Posterior cingulate gyrus (tissue), 11 donors: Measurements from ENCODE around the gene VOPP1.

Experiments used
- DNase-seq, 10 donors: peaks; one replicate each; pipeline versions ENCODE4 v3.0.0 to v3.0.0-alpha.2; 2020 to 2021; ENCODE audit warnings: mixed read lengths in 3 of 10
- intact Hi-C: fragments of 100-400 bp; cut with DNase I; formaldehyde crosslinking; loops from one replicate; pipeline ENCODE4 v1.15.1; 2023

VOPP1 gene

DNA sequence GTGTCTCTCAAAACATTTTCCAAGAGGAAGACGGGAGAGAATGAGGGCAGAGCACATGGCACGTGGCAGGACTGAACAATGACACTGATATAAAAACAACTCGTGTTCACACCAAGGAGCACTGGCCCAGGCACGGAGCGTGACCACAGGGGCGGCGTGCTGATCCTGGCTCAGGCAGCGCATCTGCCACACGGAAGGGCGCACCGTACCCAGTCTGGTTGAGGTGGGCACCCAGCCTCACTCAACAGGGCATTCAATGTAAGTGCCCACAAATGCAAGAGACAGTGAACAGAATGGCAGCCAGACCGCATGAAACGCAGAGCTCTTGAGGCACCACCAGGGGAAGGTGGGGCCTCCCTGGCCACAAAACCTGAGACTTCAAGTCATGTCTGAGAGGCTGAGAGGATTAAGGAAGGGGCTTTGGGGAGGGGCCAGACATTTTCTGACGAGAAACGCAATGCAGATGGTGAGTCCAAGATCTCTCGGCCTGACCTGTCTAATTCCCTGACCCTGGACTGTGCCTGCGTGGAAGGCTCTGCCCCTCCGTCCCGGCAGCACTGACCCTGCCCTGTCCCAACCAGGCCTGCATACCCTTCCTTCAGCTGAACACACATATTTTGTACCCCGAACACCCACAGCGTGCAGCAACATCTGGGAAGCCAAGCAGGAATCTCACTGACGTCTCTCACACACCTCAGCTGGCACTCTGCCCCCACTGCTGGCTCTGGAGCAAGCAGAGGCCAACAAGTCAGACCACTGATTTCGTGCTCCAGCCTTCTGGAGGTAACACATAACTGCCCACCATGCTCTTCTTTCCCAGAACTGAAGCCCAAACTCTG is 35.5 kb downstream of the VOPP1 start:
- intact Hi-C loops: no loop called here
- DNase-seq: peak in 1 of 10 donors; percentile 75

DNA sequence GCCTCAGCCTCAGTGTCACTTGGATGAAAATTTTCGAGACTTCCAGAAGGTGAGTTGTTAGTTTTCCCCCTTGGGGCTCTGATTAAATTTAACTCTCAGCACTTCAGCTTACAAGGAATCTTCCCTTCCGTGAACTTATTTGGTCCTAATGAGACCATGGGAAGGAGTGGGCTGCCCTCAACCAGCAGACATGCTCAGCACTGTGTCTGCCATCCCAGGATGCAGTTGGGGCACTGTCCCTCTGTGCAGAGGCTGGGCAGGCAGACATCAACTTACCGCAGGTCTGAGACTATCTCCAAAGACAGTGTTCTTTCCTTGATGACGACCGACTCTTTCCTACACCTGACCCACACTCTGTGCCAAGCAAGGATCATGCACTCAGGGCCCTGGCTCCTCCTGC is 36.7 kb downstream of the VOPP1 start:
- intact Hi-C loops: no loop called here
- DNase-seq: no peak

DNA sequence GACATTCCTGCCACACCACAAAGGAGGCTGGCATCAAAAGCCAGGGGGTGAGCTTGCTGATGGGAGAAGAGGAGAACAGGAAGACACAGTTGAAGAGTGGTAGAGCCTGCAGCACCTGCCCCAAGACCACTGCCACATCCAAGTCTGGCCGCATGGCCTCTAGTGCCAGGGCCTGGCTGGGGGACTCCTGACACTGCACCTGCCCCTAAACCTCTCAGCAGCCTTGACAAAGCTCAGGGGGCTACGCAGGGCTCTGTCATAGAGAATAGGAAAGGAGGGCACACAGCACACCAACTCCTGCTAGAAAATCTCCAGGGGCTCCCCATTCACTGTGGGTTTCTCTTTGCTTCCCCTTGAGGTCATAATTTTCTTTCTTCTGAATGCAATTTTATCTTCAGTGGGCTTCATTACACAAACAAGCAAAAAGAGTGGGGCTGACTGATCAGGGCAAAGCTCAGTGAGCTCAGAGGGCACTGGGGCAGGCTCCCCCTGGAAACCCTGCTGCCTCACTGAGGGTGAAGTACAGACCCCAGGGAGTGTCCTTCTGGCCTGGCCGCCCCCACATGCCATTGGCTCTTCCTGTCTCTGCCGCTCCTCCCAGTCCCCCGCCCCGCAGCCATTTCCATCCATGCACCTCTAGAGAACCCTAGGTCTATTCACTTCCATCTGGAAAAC is 37.2 kb downstream of the VOPP1 start:
- DNase-seq: no peak
- intact Hi-C loops: no loop called here

DNA sequence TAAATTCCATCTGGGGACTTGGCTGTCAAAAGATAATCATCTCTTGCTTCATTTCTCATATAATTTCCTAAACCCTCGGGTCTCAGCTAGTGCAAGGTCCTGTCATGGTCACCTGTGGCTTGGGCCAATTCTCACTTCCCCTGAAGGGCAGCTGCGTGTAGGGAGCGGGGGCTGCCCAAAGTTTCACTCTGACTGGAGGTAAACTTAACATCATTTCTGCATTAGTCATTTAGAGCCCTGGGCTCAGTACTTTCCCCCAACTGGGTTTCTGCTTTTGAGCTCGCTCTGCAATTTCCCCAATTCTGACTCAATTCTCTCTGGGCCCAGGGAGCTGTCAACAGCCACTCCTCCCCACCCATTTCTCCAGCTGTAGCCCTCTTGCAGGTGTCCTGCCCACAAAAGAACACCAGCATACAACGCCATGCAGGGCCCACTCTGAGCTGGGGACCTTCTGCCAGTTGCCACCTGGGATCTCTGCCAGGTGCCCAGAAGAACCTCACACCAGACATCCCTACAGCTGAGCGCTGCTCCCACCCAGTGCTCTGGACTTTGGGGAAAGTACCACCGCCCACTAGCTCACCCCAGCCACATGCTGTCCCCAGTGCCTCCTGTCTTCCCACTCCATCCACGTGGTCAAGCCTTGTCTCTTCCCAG is 37.9 kb downstream of the VOPP1 start:
- intact Hi-C loops: no loop called here
- no peak for DNase-seq

DNA sequence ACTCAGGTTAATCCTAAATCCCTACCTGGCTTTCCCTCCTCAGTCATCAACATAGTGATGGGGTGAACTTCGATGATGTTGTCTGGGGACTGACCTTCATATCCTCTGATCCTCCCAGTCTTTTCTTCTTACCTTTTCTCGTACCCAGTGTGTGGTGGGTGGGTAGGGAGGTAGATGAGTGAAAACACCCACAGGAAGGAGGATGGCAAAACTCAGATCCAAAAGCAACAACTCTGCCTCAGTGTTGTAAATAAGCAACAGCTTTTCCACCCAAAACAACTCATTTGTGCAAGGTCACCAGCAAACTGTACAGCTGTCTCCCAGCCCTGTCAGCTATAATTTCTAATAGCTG is 38.6 kb downstream of the VOPP1 start:
- DNase-seq: no peak
- intact Hi-C loops: no loop called here

DNA sequence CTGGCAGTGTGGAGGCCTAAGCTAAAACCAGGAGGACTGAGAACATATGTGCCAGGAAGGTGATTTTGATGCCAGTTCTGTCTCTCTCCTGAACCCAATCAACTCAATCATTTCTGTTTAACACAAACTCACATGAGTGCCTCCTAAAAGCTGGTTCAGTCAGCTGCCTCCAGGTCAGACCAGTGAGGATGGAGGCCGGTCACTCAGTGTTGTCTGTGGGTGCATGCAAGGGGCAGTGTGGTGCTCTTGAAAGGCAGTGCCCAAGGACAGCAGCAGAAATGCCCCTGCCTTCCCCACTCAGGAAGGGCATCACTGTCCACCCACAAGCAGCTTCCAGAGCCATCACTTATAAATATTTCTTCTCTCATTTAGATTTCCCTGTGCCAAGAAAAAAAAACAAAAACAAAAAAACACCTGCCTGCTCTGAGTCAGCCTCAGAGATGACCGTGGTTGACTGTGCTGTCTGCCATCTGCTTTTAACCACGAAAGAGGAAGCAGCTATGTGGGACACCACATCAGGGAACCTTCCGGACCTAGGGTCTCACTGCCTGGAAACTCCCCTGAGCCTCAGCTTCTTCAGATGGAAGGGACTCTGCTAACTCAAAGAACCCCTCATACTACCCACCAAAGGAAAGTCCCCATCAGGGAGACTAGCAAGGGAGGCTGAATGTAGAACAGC is 39.1 kb downstream of the VOPP1 start:
- intact Hi-C loops: no loop called here
- no peak for DNase-seq

DNA sequence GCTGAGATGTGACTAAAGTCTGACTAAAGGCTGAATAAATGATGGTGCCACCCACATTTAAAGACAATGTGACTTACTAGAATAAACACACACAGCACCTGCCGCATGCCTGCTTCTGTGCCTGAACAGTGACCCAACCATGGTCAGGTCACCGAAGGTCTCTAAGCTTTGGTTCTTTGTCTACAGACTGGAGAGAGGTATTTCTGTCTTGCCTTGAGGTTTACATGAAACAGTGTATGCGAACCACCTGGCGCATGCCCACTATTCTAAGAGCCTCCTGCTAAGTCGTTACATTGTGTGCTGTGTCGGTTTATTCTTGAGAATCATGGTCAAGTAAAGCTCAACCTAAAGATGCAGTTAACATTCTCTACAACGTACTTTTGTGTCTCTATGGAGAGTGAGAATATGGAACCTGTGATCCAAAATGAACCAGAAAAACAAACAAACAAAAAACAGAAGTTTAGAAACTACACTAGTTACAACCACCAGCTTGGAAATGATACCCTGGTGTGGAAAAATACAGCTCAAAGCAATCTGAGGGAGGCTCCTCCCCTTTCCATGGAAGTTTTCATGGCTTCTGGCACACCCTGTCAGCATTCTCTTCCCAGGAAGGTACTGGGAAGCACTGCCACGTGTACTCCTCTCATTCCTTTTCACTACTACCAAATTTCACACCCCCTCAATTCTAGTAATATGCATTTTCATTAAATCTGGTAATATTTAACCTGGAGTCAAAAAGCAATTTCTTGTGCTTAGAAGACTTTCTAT is 40.0 kb downstream of the VOPP1 start:
- no peak for DNase-seq
- intact Hi-C loops: no loop called here

DNA sequence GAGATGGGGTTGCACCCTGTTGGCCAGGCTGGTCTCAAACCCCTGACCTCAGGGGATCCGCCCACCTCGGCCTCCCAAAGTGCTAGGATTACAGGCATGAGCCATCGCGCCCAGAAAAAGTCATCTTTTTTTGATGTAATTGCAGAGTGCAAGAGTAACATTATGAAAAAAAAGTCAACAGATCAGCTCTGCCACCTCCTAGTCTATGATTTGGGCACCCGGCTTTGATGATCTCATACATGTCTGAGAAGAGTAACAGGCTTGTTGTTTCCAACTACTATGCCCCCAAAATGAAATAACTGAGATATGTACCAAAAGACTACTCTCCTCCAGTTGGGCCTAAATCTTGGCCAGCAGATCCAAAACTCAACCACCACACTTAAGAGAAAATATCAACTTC is 40.8 kb downstream of the VOPP1 start:
- intact Hi-C loops: no loop called here

DNA sequence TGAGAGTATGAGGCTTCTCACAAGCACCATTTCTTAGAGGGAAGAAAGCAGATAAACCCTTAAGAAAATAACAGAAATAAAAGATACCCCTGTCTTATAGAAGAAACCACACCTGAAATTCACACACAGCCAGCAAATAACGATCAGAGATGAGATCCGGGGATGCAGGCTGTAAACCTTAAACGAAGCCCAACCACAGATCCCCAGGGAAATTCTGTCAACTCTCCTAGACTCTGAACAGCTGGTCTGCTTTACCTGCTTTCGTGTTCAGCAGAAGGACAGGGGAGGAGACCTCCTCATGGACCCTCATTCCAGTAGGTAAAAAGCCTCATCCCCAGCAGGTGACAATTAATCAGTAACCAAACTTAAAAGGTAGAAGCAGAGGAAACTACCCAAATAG is 45.0 kb downstream of the VOPP1 start:
- intact Hi-C loops: no loop called here
- DNase-seq: no peak

More for the DNA sequence above, 40.8 kb downstream of the VOPP1 start:
- DNase-seq: no peak

DNA sequence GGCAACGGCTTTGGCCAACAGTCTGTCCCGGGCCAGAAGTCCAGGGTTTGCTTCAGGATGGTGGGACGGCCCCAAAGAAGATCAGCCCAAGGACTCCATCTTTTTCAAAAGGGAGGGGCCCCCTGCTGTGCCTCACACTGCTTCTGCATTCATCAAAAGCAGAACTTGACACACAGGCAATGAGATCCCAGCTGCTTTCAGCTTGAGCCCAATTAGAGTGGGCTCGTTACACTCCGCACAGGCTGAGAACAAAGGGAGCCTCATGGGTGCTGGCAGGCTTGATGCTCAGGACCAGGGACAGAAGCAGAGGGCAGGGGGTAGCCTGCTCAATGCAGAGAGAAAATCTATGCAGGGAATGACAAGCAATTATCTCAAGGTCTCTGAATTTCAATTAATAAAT is 45.5 kb downstream of the VOPP1 start:
- DNase-seq: peak in 9 of 10 donors; percentile 36 to 90 (median 53)
- intact Hi-C loops: no loop called here

DNA sequence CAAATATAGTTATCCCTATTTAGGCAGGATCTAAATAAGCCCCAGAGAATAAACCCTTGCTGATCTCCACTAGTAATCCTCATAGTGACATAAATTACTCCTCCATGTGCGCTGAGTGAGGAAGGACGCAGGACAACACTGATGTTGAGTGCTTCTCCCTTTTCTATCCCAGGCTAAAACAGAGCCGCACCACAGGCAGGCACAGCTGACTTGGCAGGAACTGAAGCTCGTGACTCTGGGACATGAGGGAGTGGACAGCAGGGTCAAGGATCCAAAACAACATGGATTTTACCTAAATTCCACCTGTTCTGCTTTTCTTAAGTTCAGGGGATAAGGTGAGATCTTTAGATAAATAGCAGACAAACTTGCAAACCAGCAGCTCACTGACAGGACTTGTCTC is 46.0 kb downstream of the VOPP1 start:
- peak in 2 of 10 donors; percentile 29 to 43 for DNase-seq
- intact Hi-C loops: no loop called here

DNA sequence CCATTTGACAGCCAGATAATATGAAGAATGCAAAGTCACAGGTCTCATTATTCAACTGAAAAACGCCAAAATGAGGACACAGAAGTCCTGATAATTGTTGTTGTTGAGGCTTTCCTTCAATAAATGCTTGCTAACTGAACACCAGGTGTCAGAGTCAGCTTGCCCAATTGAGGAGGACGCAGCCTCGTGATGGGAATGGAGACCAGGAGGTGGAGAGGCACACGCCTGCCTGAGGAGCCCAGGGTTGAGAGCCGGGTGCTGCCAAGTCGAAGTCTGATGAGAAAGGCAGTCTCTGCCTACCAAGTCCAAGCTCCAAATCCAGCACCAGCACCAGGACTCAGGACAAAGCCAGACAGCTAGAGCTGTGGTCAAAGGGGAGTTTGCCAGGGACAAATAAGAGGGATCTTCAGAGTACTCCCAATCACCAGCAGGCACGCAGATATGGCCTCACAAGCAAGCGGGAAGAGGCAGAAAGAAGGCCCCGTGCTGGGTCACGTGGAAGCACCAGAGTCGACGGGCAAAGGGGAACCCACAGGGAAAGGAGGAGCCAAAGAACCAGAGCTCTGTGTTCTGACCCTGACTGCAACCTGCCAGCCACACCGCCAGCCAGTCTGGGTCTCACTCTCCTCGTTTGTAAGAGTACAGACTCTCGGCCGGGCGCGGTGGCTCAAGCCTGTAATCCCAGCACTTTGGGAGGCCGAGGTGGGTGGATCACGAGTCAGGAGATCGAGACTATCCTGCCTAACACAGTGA is 47.6 kb downstream of the VOPP1 start:
- intact Hi-C loops: no loop called here

DNA sequence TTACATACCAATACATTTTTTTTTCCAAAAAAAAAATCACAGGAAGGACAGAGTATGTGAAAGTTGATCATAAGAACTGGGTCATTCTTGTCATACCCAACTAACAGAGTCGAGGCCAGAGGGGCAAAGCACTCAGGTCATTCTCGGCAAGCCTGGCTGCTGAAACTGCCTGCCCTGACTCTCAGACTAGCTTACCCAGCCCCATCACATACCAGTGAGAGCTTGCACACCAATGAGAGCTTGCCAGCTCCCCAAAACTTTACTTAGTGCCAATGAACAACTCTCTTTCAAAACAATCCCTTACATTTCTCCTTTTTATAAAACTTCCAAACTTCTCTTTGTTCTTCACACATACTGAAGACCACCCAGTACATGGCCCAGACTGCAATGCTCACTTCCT is 48.9 kb downstream of the VOPP1 start:
- no peak for DNase-seq
- intact Hi-C loops: no loop called here

More for the DNA sequence above, 47.6 kb downstream of the VOPP1 start:
- DNase-seq: peak in 1 of 10 donors; percentile 89

DNA sequence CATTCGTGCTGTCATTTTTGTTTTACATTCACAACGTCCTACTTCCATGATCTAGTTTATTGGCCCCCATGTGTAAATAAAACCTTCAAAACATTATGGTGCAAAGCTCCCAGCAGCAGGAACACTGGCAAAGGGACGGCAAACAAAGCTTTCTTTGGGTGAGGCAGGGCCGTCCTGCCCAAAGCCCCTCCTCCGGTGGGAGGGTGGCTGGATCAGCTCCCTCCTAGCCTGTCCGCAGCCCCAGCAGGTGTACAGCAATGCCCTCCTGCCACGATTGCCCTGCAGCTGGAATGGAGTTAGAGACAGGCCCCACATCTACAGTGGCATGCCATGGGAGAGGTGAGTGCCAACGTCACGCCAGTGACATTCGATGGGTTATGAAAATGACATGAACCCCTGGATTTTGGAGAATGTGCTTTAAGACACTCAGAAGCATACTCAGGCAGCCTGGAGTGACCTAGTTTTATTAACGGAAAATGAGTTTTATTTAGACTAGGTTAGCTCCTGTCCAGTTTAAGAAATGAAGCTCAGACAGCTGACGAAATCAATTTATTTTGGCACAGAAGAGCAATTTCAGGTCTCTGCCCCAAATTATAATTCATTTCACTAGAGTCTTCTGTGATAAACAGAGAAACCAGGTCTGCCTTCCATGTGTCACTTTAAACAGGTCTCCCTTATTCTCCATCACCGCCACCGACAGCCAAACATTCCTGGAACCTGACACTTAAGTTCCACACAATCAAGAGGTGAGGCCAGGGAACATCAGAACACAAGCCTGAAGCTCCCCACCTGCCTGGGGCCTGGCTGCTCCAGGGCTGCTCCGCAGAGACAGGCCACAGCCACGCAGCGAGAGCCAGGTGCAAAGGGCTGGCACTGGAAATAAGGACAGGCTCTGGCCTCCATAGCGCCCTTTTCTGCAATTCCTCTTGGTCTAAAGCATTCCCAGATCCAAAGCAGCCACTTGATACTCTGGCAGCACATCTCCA is 50.1 kb downstream of the VOPP1 start:
- intact Hi-C loops: no loop called here
- DNase-seq: no peak

DNA sequence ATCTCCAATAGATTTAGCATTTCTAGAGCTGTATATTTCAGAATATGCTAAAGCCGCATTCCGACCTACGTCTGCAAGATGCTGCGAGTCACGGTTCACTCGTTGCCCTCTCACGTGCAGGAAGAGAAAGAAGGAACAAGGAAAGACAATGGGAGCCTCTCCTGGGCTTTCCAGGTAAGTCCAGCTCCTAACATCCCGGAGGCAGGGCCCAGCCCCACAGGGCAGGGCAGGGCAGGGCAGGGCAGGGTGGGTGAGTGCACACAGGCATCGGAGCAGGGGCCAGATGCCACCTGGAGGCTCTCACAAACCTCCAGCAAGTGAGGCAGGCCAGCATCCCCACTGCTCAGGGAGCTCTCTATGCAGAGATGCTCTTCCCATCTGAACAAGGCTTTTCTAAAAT is 50.8 kb downstream of the VOPP1 start:
- intact Hi-C loops: no loop called here
- no peak for DNase-seq

DNA sequence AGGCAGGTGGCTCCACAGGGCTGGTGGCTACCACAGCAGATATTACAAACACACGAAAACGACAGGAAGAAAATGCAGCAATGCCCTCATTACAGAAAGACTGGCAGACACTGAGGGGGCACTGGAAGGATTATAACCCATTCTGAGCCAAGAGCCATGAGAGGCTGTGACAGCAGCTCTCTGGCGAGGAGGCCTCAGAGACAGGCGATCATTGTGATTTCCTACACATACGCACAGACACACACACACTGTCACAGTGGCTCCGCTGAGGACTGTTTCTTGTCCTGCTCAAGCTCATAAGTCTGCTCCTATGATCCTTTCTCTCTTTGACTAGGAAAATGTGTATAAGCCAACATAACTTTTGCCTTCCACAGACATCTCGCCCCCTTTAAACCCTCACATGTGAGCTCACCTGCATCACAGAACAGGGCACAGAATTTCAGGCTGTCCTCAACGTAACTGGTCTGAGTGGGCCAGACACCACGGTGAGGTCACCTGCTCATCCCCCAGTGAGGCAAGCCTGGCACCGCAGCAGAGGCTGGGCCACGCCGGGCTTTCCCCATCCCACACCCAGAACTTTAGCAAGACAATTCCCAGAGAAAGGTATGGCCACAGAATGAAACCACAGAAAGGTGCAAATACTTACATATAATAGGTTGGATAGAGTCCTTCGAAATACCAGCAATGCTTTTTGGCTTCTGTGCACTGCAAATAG is 51.7 kb downstream of the VOPP1 start:
- intact Hi-C loops: no loop called here
- DNase-seq: no peak

DNA sequence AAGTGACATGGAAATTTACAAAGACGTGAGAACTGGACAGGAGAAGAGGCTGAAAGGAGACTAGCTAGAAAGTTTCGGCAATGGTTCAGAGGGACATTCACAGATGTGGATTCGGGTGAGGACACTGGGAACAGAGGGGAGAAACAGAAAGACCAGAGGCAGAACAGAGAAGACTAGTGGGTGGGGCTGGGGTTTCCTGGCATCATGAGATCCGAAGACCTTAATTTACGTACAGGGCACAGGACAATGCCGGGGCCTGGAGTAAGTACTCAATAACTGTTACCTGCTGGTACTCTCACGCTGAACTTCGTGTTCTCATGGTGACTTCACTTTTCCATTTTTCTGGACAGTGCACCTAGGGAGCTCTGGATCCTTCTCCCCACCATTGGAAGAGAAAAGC is 53.5 kb downstream of the VOPP1 start:
- intact Hi-C loops: no loop called here
- no peak for DNase-seq
